Measurements from ENCODE around the gene CDK5RAP2.

- TF ChIP-seq CTCF (tag by site-specific recombination; IDR thresholded peaks at IDR 0.05): no peak
- no peak for TF ChIP-seq ZNF398 (tag by site-specific recombination; IDR thresholded peaks at IDR 0.05)
- no peak for TF ChIP-seq KLF9 (tag by site-specific recombination; IDR thresholded peaks at IDR 0.05; ENCODE audit: low read depth)
- TF ChIP-seq BCL11A (tag by site-specific recombination; IDR thresholded peaks at IDR 0.05; ENCODE audit: low read depth): no peak
- TF ChIP-seq ELK4 (IDR thresholded peaks at IDR 0.05; ENCODE audit: borderline replicate concordance, low read depth, low read length): no peak
- TF ChIP-seq ZNF549 (tag by site-specific recombination; IDR thresholded peaks at IDR 0.05): no peak
- no peak for TF ChIP-seq GLI4 (tag by site-specific recombination; IDR thresholded peaks at IDR 0.05)
- TF ChIP-seq ZBTB49 (tag by site-specific recombination; IDR thresholded peaks at IDR 0.05; ENCODE audit: low read depth): no peak
- no peak for TF ChIP-seq ZNF24 (tag by site-specific recombination; IDR thresholded peaks at IDR 0.05)
- no peak for TF ChIP-seq KLF8 (tag by site-specific recombination; IDR thresholded peaks at IDR 0.05)
Measured at GRCh38 chr9:120561709-120562108, 18.3 kb downstream of the CDK5RAP2 start.
